NCI-H2227 treated with DMSO at 0.1 percent for 48 hours (cell line): ENCODE measurements around the gene BCORL1.

Source experiments
- DNase-seq: peaks from one replicate; lab custom pipeline; 2025; lab: John Stamatoyannopoulos, UW

BCORL1 gene

DNA sequence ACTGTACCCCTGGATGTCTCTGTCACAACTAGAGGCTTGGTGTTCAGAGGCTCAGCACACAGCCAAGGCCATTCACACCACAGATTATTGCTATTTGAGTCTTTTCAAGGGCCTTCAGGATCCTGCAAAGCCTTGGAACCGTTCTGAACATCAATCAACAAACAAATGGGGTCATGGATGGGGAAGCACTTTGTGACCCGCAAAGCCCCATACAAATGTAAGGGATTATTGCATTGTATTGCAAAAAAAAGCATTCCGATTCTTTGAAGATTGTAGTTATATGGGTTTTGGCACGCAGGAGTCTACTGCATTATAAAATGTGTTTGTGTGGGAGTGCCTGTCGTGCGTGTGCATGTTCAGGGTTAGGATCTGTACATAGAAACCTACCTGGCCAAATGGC lies 17.3 kb upstream of the BCORL1 start:
- no peak for DNase-seq

DNA sequence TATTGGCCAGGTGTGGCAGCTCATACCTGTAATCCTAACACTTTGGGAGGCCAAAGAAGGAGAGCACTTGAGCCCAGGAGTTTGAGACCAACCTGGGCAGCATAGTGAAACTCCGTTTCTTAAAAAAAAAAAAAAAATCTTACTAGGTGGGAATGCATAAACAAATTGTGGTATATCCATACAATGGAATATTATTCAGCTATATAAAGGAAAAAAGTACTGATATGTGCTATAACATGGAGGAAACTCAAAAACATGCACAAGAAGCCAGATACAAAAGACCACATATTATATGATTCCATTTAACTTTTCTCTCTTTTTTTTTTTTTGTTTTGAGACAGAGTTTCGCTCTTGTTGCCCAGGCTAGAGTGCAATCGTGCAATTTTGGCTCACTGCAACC lies 13.5 kb upstream of the BCORL1 start:
- DNase-seq, result no peak

DNA sequence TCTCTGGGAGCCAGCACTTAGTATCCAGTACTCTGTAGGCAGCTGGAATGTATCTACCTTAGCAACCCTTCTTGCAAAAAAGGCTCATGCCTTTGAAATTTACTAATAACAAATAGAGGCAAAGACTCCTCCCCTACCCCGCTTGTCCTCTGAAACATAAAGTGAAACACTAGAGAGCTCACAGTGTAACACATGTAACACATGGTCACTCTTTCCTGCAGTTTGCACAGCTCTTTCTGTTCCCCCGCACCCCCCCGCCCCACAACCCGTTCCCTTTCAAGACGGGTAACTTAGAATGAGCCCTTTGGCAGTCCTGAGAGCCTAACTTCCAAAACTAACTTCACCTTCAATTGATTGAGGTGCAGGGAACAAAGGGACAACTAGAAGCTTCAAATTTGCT lies 6.0 kb upstream of the BCORL1 start:
- DNase-seq, result no peak

DNA sequence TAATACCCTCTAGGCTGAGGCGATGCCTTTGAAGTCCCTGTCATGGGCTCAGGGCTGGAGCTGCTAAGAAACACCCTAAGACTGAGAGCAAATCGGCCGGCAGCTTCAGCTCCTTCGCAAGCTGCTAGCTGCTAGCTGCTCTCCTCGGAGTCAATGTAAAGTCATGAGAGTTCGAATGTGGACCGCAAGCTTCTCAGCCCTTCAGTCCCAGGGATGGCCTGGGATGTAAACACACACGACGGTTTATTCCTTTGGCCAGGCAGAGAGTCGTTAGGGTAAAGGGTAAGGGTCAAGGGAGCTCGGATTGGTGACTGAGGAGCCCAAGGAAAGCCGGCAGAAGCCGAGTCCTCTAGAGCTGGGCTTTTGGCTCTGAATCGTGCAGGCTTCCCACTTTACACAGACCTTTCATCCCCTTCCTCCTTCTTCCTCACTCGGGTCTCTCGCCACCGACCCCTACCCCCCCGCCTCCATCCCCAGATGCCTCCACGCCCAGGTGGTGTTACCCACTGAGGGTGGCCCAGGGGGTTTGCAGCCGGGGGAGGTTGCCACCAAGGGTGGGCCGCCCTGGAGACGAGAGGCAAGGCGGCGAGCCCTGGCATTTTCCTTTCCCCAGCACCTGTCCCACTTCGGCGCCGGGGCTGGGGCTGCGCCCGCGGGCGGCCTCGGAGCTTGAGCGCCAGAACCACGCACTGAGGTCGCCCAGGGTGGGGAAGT lies 3.1 kb upstream of the BCORL1 start:
- no peak for DNase-seq

DNA sequence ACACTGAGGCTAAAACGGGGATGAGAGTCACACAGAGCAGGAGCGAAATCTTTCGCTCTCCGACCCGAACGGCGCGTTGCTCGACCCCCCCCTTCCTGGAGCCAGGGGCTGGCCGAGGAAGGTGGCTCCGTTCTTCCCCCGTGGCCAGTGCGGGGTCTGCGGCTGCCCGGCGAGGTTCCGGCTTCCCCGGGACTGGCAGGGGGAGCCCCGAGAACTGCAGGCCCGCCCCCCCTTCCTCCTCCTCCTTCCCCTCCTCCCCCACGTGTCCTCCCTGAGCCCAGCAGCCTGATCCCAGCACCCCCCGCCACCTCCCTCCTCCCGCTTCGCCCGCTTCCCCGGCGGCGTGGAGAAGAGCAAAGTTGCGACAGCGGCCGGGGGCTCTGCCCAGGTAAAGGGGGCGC lies 2.4 kb upstream of the BCORL1 start:
- DNase-seq, result no peak

DNA sequence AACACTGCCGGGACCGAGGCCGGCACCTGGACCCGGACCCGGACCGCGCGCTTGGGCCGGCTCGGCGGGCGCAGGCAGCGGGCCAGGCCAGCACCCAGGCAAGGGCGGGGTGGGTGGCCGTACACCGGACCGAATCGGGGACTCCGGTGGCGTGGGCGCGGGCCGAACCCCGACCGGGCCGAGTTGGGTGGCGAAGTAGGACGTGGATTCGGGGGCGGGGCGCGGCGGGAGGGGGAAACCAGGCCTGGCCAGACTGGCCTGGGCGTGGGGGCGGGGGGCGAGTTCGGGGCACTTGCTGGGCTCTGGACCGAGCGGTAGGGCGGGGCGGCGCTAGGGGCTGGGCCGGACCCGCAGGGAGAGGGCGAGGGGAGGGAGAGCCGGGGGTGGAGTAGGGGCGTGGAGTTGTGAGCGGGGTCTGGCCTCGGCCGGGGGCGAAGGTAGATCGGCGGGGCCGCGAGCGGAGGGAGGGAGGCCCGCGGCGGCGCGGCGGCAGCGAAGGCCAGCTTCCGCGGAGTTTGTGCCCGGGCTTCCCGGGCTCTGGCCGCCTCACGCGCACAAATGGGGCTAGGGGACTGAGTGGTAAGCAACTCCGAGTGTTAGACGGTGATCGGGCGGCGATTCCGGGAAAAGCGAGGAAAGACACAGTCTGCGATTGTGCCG lies 1.8 kb upstream of the BCORL1 start:
- DNase-seq, result peak; percentile 25

DNA sequence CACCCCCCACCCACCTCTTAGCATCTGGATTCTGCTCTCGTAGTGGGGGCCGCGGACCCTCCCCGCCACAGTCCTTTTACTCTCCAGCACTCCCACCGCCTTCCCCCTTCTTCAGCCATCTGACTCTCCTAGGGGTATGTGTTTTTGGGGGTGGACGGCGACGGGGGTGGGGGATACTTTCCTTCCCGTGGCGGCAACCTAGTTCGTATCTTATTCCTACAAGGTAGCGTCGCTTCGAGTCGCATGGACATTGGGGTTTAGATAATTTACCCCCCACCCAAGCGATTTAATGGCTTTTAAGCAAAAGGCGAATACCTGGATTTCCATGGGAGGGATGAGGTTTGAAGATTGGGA lies 1.3 kb upstream of the BCORL1 start:
- DNase-seq, result no peak

DNA sequence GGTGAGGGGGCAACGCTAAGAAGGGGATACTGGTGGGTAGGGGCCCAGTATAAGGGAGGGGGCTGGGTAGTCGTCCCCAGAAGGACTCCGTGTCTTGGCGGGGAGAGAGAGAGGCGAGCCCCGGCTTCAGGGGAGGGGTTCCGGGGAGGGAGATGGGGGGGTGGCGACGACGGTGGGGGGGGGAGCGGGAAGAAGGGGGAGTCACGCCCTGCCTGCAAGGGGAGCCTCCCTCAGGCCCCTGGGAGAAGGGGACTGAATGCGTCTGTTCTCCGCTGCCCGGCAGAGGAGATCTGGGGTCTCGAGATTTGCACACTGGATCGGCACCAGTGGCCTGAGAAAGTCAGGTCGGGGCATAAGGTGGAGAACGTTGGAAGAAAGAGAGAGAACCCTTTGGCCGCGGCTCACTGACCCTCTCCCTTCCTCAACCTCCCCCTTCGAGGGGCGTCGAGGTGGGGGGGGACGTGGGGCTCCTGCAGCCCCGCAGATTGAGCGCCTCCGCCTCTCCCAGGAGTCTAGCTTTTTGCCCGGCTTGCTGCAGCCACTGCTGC lies 609 bp upstream of the BCORL1 start:
- DNase-seq, result no peak

DNA sequence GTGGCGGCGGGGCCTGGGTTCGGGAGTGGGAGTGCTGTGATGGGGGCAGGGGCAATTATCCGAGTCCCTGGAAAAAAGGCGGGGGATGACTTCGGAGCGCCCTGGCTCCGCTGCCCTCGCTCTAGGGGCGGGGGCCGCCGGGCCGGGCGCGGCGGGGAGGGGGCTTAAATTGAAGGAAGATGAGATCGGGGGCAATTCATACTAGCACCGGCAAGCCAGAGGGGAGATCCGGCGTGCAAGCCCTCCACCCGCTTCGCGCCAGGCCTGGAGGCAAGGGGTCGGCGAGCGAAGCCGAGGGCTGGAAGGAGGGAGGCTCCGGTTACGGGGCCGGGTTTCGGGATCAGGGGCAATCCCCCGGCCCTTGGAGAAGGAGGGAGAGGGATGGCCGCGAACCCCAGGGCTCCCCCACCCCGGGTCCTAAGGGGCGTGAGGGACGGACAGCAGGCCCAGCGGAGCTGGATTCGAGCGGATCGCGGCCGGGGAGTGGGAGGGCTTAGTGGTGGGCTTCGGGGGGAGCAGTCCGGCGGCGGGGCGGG lies 1.2 kb downstream of the BCORL1 start:
- DNase-seq, result no peak

DNA sequence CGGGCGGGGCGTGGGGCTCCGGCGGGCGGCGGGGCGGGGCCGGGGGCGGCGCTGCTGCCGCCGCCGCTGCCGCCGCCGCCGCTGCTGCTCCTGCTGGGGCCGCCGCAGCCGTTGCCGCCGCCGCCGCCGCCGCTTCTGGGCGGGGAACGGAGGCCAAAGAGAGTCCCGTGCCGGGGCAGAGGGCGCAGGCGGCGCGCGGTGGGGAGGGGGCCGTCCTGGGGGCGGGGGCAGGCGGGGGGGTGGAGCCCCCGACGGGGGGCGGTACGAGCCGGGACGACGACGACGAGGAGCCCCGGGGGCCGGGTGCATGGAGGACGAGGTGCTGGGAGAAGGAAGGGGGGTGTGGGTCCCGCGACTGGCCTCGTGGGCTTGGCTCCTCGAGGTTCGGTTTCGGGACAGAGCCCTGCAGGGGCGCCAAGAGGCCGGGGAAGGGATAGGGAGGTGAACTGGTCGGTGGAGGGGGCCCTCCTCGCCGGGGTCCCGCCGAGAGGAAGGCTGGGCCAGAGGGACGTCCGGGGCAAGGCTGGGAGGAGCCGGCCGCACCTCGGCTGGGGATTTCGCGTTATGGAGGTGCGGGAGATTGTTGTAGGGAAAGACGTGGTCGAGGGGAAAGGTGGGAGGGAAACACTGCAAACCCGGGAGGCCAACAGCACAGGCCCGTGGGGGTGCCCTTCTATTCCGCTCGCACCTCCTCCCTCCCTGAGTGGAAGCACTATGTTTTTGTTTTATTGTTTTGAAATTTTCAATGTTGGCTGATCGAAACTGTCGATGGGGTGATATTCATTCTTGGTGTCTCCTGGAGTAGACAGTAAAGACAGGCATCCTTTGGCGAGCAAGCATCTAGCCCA lies 1.9 kb downstream of the BCORL1 start:
- DNase-seq, result peak; percentile 16

DNA sequence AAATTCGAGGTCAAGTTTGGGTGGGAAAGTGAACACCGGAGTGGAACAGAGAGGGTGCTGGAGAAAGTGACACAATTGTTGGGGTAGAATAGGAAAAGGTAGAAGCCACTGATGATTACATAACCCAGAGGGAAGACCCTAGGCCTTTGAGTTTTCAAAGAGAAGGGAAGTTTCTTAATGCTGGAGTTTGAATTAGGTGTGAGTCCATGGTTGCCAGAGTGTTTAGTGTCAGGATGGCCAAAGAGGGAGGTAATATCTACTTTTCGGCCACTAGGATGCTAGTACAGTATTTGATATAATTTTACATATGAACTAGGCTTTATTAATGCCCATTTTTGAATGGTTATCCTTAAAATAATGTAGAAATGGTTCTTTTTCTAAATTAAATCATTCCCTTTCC lies 5.4 kb downstream of the BCORL1 start:
- DNase-seq, result no peak

DNA sequence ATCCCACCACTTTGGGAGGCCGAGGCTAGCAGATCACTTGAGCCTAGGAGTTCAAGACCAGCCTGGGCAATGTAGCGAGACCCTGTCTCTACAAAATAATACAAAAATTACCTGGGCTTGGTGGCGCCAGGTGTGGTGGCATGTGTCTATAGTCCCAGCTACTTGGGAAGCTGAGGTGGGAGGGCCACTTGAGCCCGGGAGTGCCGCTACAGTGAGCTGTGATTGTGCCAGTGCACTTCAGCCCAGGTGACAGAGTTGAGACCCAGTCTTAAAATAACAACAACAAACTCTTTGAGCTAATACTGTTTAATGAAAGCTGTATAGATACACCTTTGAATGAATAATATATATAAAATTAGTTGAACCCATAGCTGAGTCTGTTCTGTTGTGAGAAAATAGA lies 9.7 kb downstream of the BCORL1 start:
- DNase-seq, result no peak

DNA sequence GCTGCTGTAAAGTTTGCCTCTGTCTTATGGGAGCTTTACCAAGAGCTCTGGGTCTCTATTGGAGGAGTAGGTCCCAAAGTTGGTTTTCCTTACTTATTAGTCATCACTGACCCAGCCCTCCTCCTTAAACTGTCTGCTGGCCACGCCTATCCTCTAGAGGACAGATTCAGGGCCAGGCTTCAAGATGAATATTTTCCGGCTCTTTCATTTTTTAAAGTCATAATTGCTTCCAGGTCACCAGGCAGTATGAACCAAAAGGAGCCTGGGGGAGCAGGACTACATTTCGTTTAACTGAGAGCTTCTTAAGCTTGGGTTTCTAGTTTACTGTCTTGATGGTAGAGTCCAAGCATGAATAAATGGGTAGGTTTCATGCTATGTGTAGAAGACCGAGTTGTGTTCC lies 13.7 kb downstream of the BCORL1 start:
- no peak for DNase-seq

DNA sequence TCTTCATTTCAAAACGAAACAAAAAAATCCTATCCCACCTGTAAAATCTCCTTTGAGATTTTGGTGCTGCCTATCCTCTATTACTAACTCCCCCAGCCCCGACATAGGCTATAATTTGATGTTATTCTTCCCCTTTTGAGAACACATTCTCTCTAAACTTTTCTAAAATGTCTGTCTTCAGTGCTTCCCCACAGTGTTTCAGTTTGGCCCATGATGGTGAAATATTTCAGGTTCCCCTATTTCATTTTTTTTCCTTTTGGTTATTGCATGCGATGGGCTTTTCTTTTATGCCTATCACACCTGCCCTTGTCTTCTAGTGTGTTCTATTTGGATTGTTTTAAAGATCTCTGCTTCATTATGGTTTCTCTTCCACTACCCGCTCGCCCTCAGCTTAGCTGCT lies 14.7 kb downstream of the BCORL1 start:
- DNase-seq, result no peak

DNA sequence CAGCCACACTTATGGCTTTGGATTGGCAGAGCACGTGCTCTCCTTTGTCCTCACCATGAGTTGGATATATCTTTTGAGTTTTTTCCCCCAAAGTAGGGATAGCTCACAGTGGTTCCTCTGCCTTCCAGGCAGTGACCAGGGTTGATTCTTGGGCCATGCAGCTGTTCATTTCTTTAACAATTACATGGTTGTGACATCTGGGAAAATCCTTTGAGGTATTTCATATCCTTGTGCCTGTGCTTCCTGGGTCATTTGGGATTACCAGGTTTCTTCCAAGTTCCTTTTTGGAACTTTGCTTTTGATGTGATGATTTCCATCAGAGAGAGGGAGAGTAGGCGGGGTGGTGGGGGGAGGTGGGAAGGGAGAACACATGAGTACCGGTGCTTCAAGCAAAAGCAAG lies 15.6 kb downstream of the BCORL1 start:
- DNase-seq, result no peak

DNA sequence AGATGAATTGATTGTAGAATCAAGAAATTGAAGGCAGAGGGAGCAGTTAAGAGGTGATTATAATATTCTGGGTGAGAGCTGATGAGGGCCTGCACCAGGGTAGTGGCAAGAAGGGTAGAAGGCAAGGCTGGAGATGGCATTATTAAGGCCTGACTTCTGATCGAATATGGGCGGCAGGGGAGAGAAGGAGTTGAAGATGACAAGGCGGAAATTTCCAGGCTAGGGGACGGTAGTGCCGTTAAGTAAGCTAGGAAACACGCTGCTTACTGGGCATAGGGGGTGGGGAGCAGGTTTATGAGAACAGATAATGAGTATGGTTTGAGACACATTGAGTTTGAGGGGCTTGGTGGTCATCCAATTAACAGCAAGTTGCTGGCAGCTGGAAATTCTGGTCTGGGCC lies 19.5 kb downstream of the BCORL1 start:
- no peak for DNase-seq

DNA sequence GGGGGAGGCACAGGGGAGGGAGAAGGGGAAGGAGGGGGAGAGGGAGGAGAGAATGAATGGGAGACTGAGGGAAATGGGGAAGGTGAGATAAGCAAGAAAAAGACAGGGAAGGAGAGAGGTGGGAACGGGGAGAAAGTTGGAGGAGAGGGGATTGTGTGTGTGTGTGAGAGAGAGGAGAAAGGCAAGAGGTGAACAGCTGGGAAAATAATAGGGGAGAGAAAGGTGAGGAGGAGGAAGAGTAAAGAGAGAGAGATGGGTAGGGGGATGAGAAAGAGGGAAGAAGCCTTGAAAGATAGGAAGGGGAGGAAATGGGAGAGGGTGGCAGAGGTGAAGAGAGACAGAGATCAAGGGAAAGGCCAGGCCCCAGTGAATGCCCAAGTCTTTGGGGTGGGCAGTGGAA lies 20.1 kb downstream of the BCORL1 start:
- DNase-seq, result no peak

DNA sequence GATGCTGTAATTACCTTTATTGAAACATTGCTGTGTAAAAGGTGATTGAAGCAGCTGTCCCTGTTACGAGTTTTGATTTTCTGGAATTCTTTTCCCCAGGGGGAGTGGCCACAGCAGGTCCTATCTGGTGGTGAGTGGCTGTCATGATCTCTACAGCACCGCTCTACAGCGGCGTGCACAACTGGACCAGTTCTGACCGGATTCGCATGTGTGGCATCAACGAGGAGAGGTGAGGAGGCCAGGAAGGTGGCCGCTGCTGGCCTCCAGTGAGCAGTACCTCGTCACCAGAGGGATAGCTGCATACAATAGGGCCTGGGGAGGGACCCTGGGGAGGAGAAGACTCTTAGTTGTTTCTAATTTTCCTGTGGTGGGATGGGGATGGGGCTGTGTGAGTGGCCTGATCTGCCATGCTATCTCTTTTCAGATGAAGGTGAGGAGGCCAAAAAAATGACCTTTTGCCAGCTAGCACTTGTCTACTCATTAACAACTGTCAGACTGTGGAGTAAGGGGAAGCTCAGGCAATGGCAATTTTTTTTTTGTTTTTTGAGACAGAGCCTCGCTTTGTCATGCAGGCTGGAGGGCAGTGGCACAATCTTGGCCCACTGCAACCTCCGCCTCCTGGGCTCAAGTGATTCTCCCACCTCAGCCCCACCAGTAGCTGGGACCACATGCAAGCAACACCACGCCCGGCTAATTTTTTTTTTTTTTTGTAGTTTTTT lies 22.8 kb downstream of the BCORL1 start:
- DNase-seq, result no peak

DNA sequence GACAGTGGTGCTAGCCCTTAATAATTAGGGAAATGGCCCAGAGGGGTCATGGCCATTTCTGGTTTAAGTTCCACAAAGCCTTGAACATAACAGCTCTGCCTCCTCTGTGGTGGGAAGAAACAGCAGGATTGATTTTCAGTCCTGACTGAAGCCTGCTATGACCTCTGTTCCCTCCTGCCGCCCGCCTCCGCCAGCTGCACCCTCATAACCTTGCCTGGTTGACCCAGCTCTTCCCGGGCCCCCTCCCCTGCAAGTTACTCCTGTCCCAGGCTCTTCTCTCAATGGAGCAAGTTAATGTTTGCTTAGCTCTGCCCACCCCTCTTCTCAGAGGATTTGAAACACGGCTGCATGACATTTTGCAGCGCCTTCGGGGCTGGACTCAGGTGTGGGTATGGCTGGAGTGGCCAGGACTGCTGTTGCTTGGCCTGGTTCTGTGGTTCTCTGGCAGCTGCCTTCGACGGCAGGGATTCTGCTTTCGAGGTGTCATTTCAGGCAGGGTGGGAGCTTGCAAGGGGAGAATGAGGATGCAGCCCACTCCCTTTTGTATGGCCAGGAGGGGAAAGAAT lies 27.3 kb downstream of the BCORL1 start:
- no peak for DNase-seq

DNA sequence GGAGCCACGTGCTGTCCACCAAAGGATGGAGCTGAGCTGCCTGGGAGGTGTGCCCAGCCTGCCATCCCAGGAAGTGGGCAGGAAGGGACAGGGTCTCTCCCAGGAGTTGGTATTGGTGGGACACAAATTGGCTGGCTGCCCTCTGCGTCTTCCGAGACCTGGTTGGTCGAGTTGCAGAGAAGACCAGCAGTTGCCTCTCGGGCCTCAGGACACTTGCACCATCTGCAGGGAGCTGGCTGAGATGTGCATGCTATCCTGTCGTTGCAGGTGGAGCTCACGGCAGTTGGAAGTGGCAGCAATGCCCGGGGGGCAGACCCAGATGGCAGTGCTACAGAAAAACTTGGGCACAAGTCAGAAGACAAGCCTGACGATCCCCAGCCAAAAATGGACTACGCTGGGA lies 30.2 kb downstream of the BCORL1 start:
- no peak for DNase-seq

DNA sequence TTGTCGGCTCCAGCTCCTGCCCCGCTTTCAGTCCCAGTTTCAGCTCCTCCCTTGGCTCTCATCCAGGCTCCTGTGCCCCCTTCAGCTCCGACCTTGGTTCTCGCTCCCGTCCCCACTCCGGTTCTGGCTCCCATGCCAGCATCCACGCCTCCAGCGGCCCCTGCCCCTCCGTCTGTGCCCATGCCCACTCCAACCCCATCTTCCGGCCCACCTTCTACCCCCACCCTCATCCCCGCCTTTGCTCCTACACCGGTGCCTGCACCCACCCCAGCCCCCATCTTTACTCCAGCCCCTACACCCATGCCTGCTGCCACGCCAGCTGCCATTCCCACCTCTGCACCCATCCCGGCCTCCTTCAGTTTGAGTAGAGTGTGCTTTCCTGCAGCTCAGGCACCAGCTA lies 31.2 kb downstream of the BCORL1 start:
- no peak for DNase-seq

DNA sequence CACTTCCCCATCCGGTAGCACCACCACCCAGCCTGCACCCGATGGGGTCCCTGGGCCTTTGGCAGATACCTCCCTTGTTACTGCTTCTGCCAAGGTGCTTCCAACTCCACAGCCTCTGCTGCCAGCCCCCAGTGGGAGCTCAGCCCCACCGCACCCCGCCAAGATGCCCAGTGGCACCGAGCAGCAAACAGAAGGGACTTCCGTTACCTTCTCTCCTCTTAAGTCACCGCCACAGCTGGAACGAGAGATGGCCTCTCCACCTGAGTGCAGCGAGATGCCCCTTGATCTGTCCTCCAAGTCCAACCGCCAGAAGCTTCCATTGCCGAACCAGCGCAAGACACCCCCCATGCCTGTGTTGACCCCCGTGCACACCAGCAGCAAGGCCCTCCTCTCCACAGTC lies 31.9 kb downstream of the BCORL1 start:
- DNase-seq, result no peak
